ENCODE measurements around the gene CPT1B. TPM values are rescaled to one million over a fixed set of nuclear protein-coding genes. Genes with fewer than 3 reads are reported as not detected.

Gene CPT1B
- total and polyA plus RNA-seq, 2 of the 4 experiments (the other 2 are of a cell fraction) = 0.36 to 1.8 TPM

- peak overlapping the region; percentile 55 for H2AK9ac ChIP-seq (replicated peaks; ENCODE audit: low read depth, low read length, poor library complexity)
- no peak overlapping the region for H4K8ac ChIP-seq (ENCODE audit: low read depth in 2 of 2, low read length in 2 of 2)
- H4K5ac ChIP-seq (ENCODE audit: low read depth, low read length) = no peak overlapping the region
- no peak overlapping the region for H3K4ac ChIP-seq (ENCODE audit: low read depth, low read length)
- DNase-seq = no peak
- peaks cover 19% of the 10 kb centered on the region for H4K20me1 ChIP-seq (ENCODE audit: insufficient read depth, low read length)
- H3K4me3 ChIP-seq (ENCODE audit: insufficient read depth, low read depth, low read length) = no peak overlapping the region
- WGBS, 2 experiments (ENCODE audit: extremely low coverage in 2 of 2, insufficient read length in 1 of 2) = 100% methylated on average over 1 of the region's 15 CpGs; no CpG with 5 or more reads in 1 of the 2 experiments
- no peak overlapping the region for H3K56ac ChIP-seq (ENCODE audit: extremely low read depth, insufficient read depth, low read length)
- in situ Hi-C loops (cut with MboI; ENCODE audit: low sequenced_read_pairs) (no loop called here), dilution Hi-C loops (cut with HindIII; ENCODE audit: low sequenced_read_pairs, unreplicated experiment) (no loop called here), intact Hi-C loops (cut with micrococcal nuclease) (no loop called here)
- H2BK120ac ChIP-seq (ENCODE audit: low read depth, low read length) = no peak overlapping the region
- H3K23ac ChIP-seq (ENCODE audit: low read depth, low read length) = no peak overlapping the region
- no peak overlapping the region for H3K18ac ChIP-seq (ENCODE audit: low read depth, low read length)
- BruUV-seq (replicated peaks) = no TSS peak
- ChIA-PET CTCF (no interaction called here), POLR2A (ENCODE audit: unreplicated experiment) (interaction anchor here (1.0 kb wide), 1 partner anchor 8 kb away, joined by 3 read pairs; no protein-coding TSS in a partner anchor)
- peaks cover 10% of the 10 kb centered on the region for H3K9me1 ChIP-seq (ENCODE audit: insufficient read depth, low read length)
- no peak overlapping the region for H2BK5ac ChIP-seq (ENCODE audit: low read depth, low read length, poor library complexity, severe bottlenecking)
- no peak overlapping the region for H3K27ac ChIP-seq (ENCODE audit: insufficient read depth, low read length)
- peaks cover 12% of the 10 kb centered on the region for H3K4me1 ChIP-seq (ENCODE audit: control insufficient read depth, insufficient read depth, low read length)
- H2BK20ac ChIP-seq (ENCODE audit: low read depth, low read length) = no peak overlapping the region
- peaks cover 43% of the 10 kb centered on the region for H3K36me3 ChIP-seq (ENCODE audit: control insufficient read depth, insufficient read depth, low read length)
- H3K9ac ChIP-seq (ENCODE audit: low read depth, low read length) = no peak overlapping the region
- H4K91ac ChIP-seq (ENCODE audit: insufficient read depth, low read depth, low read length) = no peak overlapping the region
- H2BK15ac ChIP-seq (ENCODE audit: low read depth, low read length) = no peak overlapping the region
- H3K9me3 ChIP-seq (ENCODE audit: control insufficient read depth, insufficient read depth, low read length) = no peaks in the 10 kb centered on the region
- TF ChIP-seq MAFK (IDR thresholded peaks at IDR 0.05; ENCODE audit: low read depth, low read length) (no peak), BHLHE40 (IDR thresholded peaks at IDR 0.05; ENCODE audit: low read depth, low read length) (no peak), RCOR1 (IDR thresholded peaks at IDR 0.05; ENCODE audit: insufficient replicate concordance, low read length) (no peak), ELK1 (IDR thresholded peaks at IDR 0.05; ENCODE audit: borderline replicate concordance, low read depth, low read length) (no peak), USF2 (IDR thresholded peaks at IDR 0.05; ENCODE audit: low read depth, low read length) (no peak), FOS (IDR thresholded peaks at IDR 0.05; ENCODE audit: low read depth, low read length) (no peak)
- no peak for ATAC-seq (ENCODE audit: low read depth)
- H3K79me1 ChIP-seq (ENCODE audit: low read depth in 1 of 2, low read length in 2 of 2) = peaks cover 8 to 42% of the 10 kb centered on the region in 2 experiments
- H2AK5ac ChIP-seq (ENCODE audit: low read depth, low read length) = no peak overlapping the region
- H2AFZ ChIP-seq (replicated peaks; ENCODE audit: low read length, poor library complexity) = no peak overlapping the region
- H3K14ac ChIP-seq (replicated peaks; ENCODE audit: low read depth, low read length) = no peak overlapping the region
- H3K27me3 ChIP-seq (ENCODE audit: control insufficient read depth, insufficient read depth, low read length) = no peaks in the 10 kb centered on the region
- no peak overlapping the region for H3K4me2 ChIP-seq (ENCODE audit: low read depth, low read length)
Measured at GRCh38 chr22:50522208-50522805, 55.9 kb downstream of the CPT1B start.

Measured in IMR-90 (cell line).